Spleen (tissue), 7 donors: ENCODE data around the gene PIK3R6.

Source experiments
- CTCF ChIP-seq, 11 experiments: fragments of 200-600 bp in 7 of 11; fragments of 450-650 bp in 4 of 11; sonication (generic) in 4 of 11; IDR thresholded peaks in 8 of 11; conservative IDR thresholded peaks in 3 of 11; 1 replicate in 7 of 11; 2 replicates in 4 of 11; pipeline versions ENCODE4 v1.4.0 to v1.8.0; 2016 to 2021; ENCODE audit warnings: antibody characterized with exemption in 11 of 11, inconsistent platforms in 4 of 11, mild to moderate bottlenecking in 1 of 11
- POLR2A ChIP-seq, 3 donors: fragments of 450-650 bp; IDR thresholded peaks; one replicate each; pipeline ENCODE4 v1.5.1; 2017; ENCODE audit warnings: antibody characterized with exemption in 3 of 3, mild to moderate bottlenecking in 1 of 3
- POLR2AphosphoS5 ChIP-seq, 3 donors: sonication (generic); formaldehyde crosslinking; IDR thresholded peaks; one replicate each; pipeline ENCODE4 v1.5.1; 2017; ENCODE audit warnings: antibody characterized with exemption in 3 of 3
- donor health status: DM: no; HTN: no; CAD: no; lungs with moderate emphysema.
- donor health status: DM: no; HTN: no; CAD: no.
- donor health status: DM: no; HTN: no; CAD: no.

- TF ChIP-seq POLR2A (IDR thresholded peaks at IDR 0.05) (no peak), CTCF (IDR thresholded peaks at IDR 0.05 in 8 of 11, conservative IDR thresholded peaks at IDR 0.05 in 3 of 11) (no peak), POLR2AphosphoS5 (IDR thresholded peaks at IDR 0.05) (no peak)
These were observed 22.9 kb downstream of the PIK3R6 start for GRCh38 chr17:8844229-8845218.
